Nephron (organoid): ENCODE data around the gene ROBO2.
A peak's percentile ranks its signal among the peaks of the same experiment; 100 is the strongest.
"Not testable (repeated sequence)": the region's sequence is repeated elsewhere in the genome, so short reads cannot be mapped to it uniquely, and the experiment has no call there.

ENCODE experiments used
- H3K27ac Mint-ChIP-seq, 3 experiments: 2 replicates each; pipeline ENCODE4 v1.8.0; 2020; ENCODE audit warnings: mixed read lengths in 3 of 3, mild to moderate bottlenecking in 2 of 3, moderate library complexity in 1 of 3
- H3K27me3 Mint-ChIP-seq: 2 replicates; pipeline ENCODE4 v1.8.0; 2021; ENCODE audit warnings: low read depth, mild to moderate bottlenecking, moderate library complexity, mixed read lengths
- H3K36me3 Mint-ChIP-seq: 2 replicates; pipeline ENCODE4 v1.8.0; 2020; ENCODE audit warnings: low read depth, mixed read lengths
- H3K4me1 Mint-ChIP-seq: 2 replicates; pipeline ENCODE4 v1.8.0; 2020; ENCODE audit warnings: mixed read lengths
- H3K4me3 Mint-ChIP-seq, 3 experiments: 2 replicates each; pipeline ENCODE4 v1.8.0; 2020; ENCODE audit warnings: mild to moderate bottlenecking in 3 of 3, mixed read lengths in 3 of 3, moderate library complexity in 2 of 3
- H3K9me3 Mint-ChIP-seq: 2 replicates; pipeline ENCODE4 v1.8.0; 2020; ENCODE audit warnings: mixed read lengths
- CTCF ChIP-seq, 3 experiments: fragments of 200-600 bp; sonication (generic); IDR thresholded peaks; one replicate each; pipeline ENCODE4 v1.5.0; 2021; ENCODE audit warnings: antibody characterized with exemption in 3 of 3; ENCODE audit not compliant: unreplicated experiment in 3 of 3

The ROBO2 gene

GRCh38 chr3:77407441-77407840, 367.5 kb downstream of the ROBO2 start:
- H3K9me3 Mint-ChIP-seq, result no peaks in the 10 kb centered on the region
- H3K4me3 Mint-ChIP-seq, result no peak overlapping the region
- peaks cover 4% of the 10 kb centered on the region for H3K27me3 Mint-ChIP-seq
- H3K36me3 Mint-ChIP-seq, result no peaks in the 10 kb centered on the region
- peaks cover 4% of the 10 kb centered on the region for H3K4me1 Mint-ChIP-seq
- no peak overlapping the region for H3K27ac Mint-ChIP-seq
- TF ChIP-seq CTCF (IDR thresholded peaks at IDR 0.05; ENCODE audit: unreplicated experiment in 3 of 3), result no peak

GRCh38 chr3:77410334-77410733, 370.4 kb downstream of the ROBO2 start:
- H3K4me3 Mint-ChIP-seq, H3K36me3 Mint-ChIP-seq, H3K27ac Mint-ChIP-seq, H3K4me1 Mint-ChIP-seq, H3K9me3 Mint-ChIP-seq, H3K27me3 Mint-ChIP-seq: not testable (repeated sequence)

GRCh38 chr3:77411334-77411733, 371.4 kb downstream of the ROBO2 start:
- no peak overlapping the region for H3K4me3 Mint-ChIP-seq
- TF ChIP-seq CTCF (IDR thresholded peaks at IDR 0.05; ENCODE audit: unreplicated experiment in 3 of 3), result no peak
- peaks cover 4% of the 10 kb centered on the region for H3K27me3 Mint-ChIP-seq
- H3K36me3 Mint-ChIP-seq, result peaks cover 7% of the 10 kb centered on the region
- H3K4me1 Mint-ChIP-seq, result no peaks in the 10 kb centered on the region
- peak overlapping the region in 1 of 3 experiments; percentile 51 for H3K27ac Mint-ChIP-seq
- H3K9me3 Mint-ChIP-seq, result no peaks in the 10 kb centered on the region

- no peak for TF ChIP-seq CTCF (IDR thresholded peaks at IDR 0.05; ENCODE audit: unreplicated experiment in 3 of 3)
- Mint-ChIP-seq H3K27ac (peak overlapping the region in 2 of 3 experiments; percentile 21 to 51), H3K9me3 (no peaks in the 10 kb centered on the region), H3K36me3 (peaks cover 7% of the 10 kb centered on the region), H3K27me3 (peaks cover 4% of the 10 kb centered on the region), H3K4me1 (no peaks in the 10 kb centered on the region), H3K4me3 (no peak overlapping the region)
Observed at GRCh38 chr3:77412021-77412438, 372.1 kb downstream of the ROBO2 start.

- Mint-ChIP-seq H3K27ac (no peak overlapping the region), H3K27me3 (peaks cover 4% of the 10 kb centered on the region), H3K9me3 (no peaks in the 10 kb centered on the region), H3K36me3 (peaks cover 7% of the 10 kb centered on the region), H3K4me3 (no peak overlapping the region), H3K4me1 (no peaks in the 10 kb centered on the region)
- TF ChIP-seq CTCF (IDR thresholded peaks at IDR 0.05; ENCODE audit: unreplicated experiment in 3 of 3), result no peak
Observed at GRCh38 chr3:77412584-77412983, 372.7 kb downstream of the ROBO2 start.

- TF ChIP-seq CTCF (IDR thresholded peaks at IDR 0.05; ENCODE audit: unreplicated experiment in 3 of 3), result no peak
- no peak overlapping the region for H3K27ac Mint-ChIP-seq
- H3K9me3 Mint-ChIP-seq, result no peaks in the 10 kb centered on the region
- H3K4me1 Mint-ChIP-seq, result no peaks in the 10 kb centered on the region
- H3K36me3 Mint-ChIP-seq, result peaks cover 7% of the 10 kb centered on the region
- peaks cover 4% of the 10 kb centered on the region for H3K27me3 Mint-ChIP-seq
- no peak overlapping the region for H3K4me3 Mint-ChIP-seq
Observed at GRCh38 chr3:77414881-77415280, 375.0 kb downstream of the ROBO2 start.
